Activated naive CD4-positive, alpha-beta T cell treated with anti-CD3 and anti-CD28 coated beads, Interleukin-2, amount 10 ng/mL, durations not matched to agents 5 hours and 36 hours (primary cell): ENCODE measurements around the gene FIGNL2. TPM values are rescaled to one million over a fixed set of nuclear protein-coding genes. Genes with fewer than 3 reads are reported as not detected.

ENCODE experiments used
- total RNA-seq, 2 experiments: library from RNA; stranded (reverse); gene quantifications; one replicate each; pipeline ENCODE4 v1.2.3, GENCODE V29; 2021

Gene FIGNL2
- under 1 TPM; 0.26 to 0.33 TPM for total RNA-seq

GRCh38 chr12:51848326-51848727, at the start of gene FIGNL2:
FIGNL2 (minus strand) TSS chr12:51848718; CDS start chr12:51822413, 26,305 bp downstream.

GRCh38 chr12:51887476-51888315, 39.2 kb upstream of the FIGNL2 start, which contains the start of gene ANKRD33:
ANKRD33 (plus strand) TSS chr12:51888103; CDS start chr12:51888187, 84 bp downstream.

Other genes with a start within 250 kb of the FIGNL2 start
- not detected for gene ANKRD33, start 39.4 kb upstream of the FIGNL2 start, total RNA-seq
- not detected for gene ACVRL1, start 58.8 kb upstream of the FIGNL2 start, total RNA-seq
- 1 to 10 TPM; 5.3 to 6.2 TPM for gene ACVR1B, start 103.0 kb upstream of the FIGNL2 start, total RNA-seq
- 10 to 100 TPM; 18.3 to 19.3 TPM for gene TAMALIN, start 158.2 kb upstream of the FIGNL2 start, total RNA-seq
- gene NR4A1, start 202.7 kb upstream of the FIGNL2 start, total RNA-seq: 1 to 10 TPM; 4.9 to 7.0 TPM
- 10 to 100 TPM; 26.3 to 32.0 TPM for gene ATG101, start 221.3 kb upstream of the FIGNL2 start, total RNA-seq
- gene SMIM41, start 231.0 kb upstream of the FIGNL2 start, total RNA-seq: under 1 TPM in 1 of 2 experiments, not detected in 1; 0.15 TPM